Activated CD4-positive, CD25-positive, alpha-beta regulatory T cell treated with anti-CD3 and anti-CD28 coated beads, Interleukin-2, amount 50 U/mL, for 24 hours (primary cell): ENCODE measurements around the gene SUSD1.
"Not testable (repeated sequence)": the region's sequence is repeated elsewhere in the genome, so short reads cannot be mapped to it uniquely, and the experiment has no call there.

ENCODE experiments used
- ATAC-seq, 2 donors: fragments of 150-1000 bp; cut with Tn5 transposase; one replicate each; pipeline ENCODE4 v1.10.0; 2021; ENCODE audit warnings: mild to moderate bottlenecking in 1 of 2, moderate library complexity in 1 of 2

The SUSD1 gene

GRCh38 chr9:112129246-112129645, 45.9 kb downstream of the SUSD1 start:
- ATAC-seq: no peak

GRCh38 chr9:112128399-112128798, 46.7 kb downstream of the SUSD1 start:
- ATAC-seq: not testable (repeated sequence)

- no peak for ATAC-seq
Measured at GRCh38 chr9:112127281-112127680, 47.8 kb downstream of the SUSD1 start.

GRCh38 chr9:112125951-112126388, 49.1 kb downstream of the SUSD1 start:
- no peak for ATAC-seq

- ATAC-seq: no peak
Measured at GRCh38 chr9:112124156-112124555, 50.9 kb downstream of the SUSD1 start.

GRCh38 chr9:112121633-112122032, 53.5 kb downstream of the SUSD1 start:
- peak; percentile 75 to 77 for ATAC-seq

- ATAC-seq: no peak
Measured at GRCh38 chr9:112120439-112120925, 54.6 kb downstream of the SUSD1 start.

GRCh38 chr9:112120030-112120341, 55.1 kb downstream of the SUSD1 start:
- ATAC-seq: no peak

- ATAC-seq: no peak
Measured at GRCh38 chr9:112119225-112120029, 55.7 kb downstream of the SUSD1 start.

- no peak for ATAC-seq
Measured at GRCh38 chr9:112118009-112118408, 57.1 kb downstream of the SUSD1 start.

GRCh38 chr9:112115970-112116753, 58.9 kb downstream of the SUSD1 start:
- ATAC-seq: no peak

GRCh38 chr9:112115109-112115508, 60.0 kb downstream of the SUSD1 start:
- no peak for ATAC-seq

- peak in 1 of 2 donors; percentile 45 for ATAC-seq
Measured at GRCh38 chr9:112112941-112113681, 62.0 kb downstream of the SUSD1 start.

GRCh38 chr9:112112519-112112918, 62.6 kb downstream of the SUSD1 start:
- ATAC-seq: no peak

GRCh38 chr9:112111461-112111860, 63.6 kb downstream of the SUSD1 start:
- ATAC-seq: no peak

GRCh38 chr9:112110777-112111113, 64.4 kb downstream of the SUSD1 start:
- ATAC-seq: no peak

GRCh38 chr9:112110094-112110776, 64.9 kb downstream of the SUSD1 start:
- no peak for ATAC-seq

- no peak for ATAC-seq
Measured at GRCh38 chr9:112104901-112105300, 70.2 kb downstream of the SUSD1 start.

GRCh38 chr9:112104401-112104800, 70.7 kb downstream of the SUSD1 start:
- ATAC-seq: no peak

- ATAC-seq: no peak
Measured at GRCh38 chr9:112103405-112103804, 71.7 kb downstream of the SUSD1 start.

- ATAC-seq: peak; percentile 73
Measured at GRCh38 chr9:112097712-112098688, 77.1 kb downstream of the SUSD1 start.
